Neural cell (in vitro differentiated cells): ENCODE results near the gene OVOL3.

Source experiments
- CTCF ChIP-seq: fragments of 450-650 bp; IDR thresholded peaks from 2 replicates; pipeline ENCODE4 v1.5.1; 2014; ENCODE audit warnings: antibody characterized with exemption, mild to moderate bottlenecking, moderate library complexity; ENCODE audit not compliant: poor library complexity, severe bottlenecking
- EP300 ChIP-seq: fragments of 450-650 bp; conservative IDR thresholded peaks from 2 replicates; pipeline ENCODE4 v1.6.1; 2014; ENCODE audit warnings: antibody characterized with exemption, mild to moderate bottlenecking, moderate library complexity; ENCODE audit not compliant: poor library complexity, severe bottlenecking
- EZH2 ChIP-seq: fragments of 200-600, 300-800 bp; shearing (Covaris generic), sonication (generic); IDR thresholded peaks from 2 replicates; pipeline ENCODE4 v1.6.1; 2014; ENCODE audit warnings: antibody characterized with exemption, low read length, borderline replicate concordance, mild to moderate bottlenecking; ENCODE audit not compliant: insufficient read depth, poor library complexity, severe bottlenecking
- MXI1 ChIP-seq: fragments of 450-650 bp; conservative IDR thresholded peaks from 2 replicates; pipeline ENCODE4 v1.6.1; 2014; ENCODE audit warnings: antibody characterized with exemption, mild to moderate bottlenecking; ENCODE audit not compliant: poor library complexity, severe bottlenecking
- POLR2AphosphoS5 ChIP-seq: IDR thresholded peaks from 2 replicates; pipeline ENCODE4 v1.6.1; 2012
- RAD21 ChIP-seq: fragments of 450-650 bp; conservative IDR thresholded peaks from 2 replicates; pipeline ENCODE4 v1.6.1; 2014; ENCODE audit warnings: antibody characterized with exemption, mild to moderate bottlenecking, moderate library complexity
- REST ChIP-seq: IDR thresholded peaks from 2 replicates; pipeline ENCODE4 v1.6.1; 2012; ENCODE audit warnings: borderline replicate concordance
- SMC3 ChIP-seq: fragments of 450-650 bp; conservative IDR thresholded peaks from 2 replicates; pipeline ENCODE4 v1.6.1; 2014; ENCODE audit warnings: antibody characterized with exemption, mild to moderate bottlenecking, moderate library complexity; ENCODE audit not compliant: poor library complexity
- TAF1 ChIP-seq: IDR thresholded peaks from 2 replicates; pipeline ENCODE4 v1.6.1; 2012; ENCODE audit warnings: low read depth

DNA sequence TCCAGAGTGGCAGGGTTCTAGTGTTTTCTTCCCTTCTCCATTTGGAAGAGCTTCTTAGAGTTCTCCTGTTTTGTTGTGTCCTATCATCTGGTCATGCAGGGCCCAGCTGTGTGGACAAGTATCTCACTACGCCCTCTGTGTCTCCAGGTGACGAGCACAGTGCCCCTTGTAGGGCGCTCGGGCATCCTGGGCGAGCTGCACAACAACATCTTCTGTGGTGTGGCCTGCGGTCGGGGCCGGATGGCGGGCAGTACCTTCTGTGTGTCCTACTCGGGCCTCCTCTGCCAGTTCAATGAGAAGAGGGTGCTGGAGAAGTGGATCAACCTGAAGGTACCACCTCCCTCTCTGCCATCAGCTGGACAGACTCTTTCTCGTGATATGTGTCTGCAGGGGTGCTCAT lies 43.3 kb upstream of the OVOL3 start:
- TF ChIP-seq CTCF (no peak), EP300 (no peak), RAD21 (no peak), REST (no peak), EZH2 (no peak), POLR2AphosphoS5 (no peak), TAF1 (no peak), SMC3 (no peak), MXI1 (no peak)
